ENCODE measurements around the gene PCGF1.
A peak's percentile ranks its signal among the peaks of the same experiment; 100 is the strongest.

PCGF1 gene

DNA sequence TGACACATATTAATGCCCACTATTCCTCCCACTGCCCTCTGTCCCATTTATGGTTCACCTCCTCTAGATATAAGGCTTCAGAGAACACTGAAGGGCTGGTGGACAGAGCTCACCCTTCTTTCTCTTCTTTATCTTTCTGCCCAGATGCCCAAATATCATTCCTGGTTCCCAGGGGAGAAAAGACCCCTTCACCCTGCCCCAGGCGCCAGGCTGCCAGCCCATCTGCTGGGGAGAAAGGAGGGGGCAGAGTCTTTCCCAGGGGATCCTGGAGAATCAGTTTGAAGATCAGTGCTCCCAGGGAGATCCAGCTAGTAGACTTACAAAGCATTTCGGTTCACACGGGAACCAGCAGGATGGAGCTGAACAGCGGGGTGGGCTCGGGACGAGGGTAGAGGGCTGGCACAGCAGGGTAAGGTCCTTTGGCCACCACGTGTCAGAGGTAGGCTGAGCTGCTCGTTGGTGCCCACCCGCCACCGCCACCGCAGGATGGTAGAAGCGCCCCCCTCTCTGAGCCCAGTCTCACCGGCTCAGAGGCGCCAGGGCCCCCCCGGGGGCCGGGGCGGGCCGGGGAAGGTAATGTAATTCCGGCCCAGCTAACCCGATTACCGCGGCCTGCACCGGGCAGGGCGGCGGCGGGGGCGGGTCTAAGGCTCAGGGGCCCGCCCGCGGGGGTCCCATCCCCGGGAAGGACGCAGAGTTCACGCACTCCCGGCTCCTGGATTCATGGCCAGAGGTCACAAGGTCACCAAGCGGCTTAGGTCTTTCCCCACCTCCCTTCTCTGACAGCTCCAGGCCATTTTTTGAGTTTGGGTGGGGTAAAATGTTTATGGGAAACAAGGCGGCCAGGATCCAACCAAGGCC is 5.5 kb upstream of the PCGF1 start:
- H3K27ac Mint-ChIP-seq: no peak overlapping the region
- peaks cover 46% of the 10 kb centered on the region for H3K27me3 Mint-ChIP-seq
- H3K9me3 Mint-ChIP-seq: no peaks in the 10 kb centered on the region
- H3K4me3 Mint-ChIP-seq: peak overlapping the region; percentile 23
- peaks cover 25% of the 10 kb centered on the region for H3K4me1 Mint-ChIP-seq
- H3K36me3 Mint-ChIP-seq: peaks cover 6% of the 10 kb centered on the region

- no peak overlapping the region for H3K27ac Mint-ChIP-seq
- no peak overlapping the region for H3K4me3 Mint-ChIP-seq
- H3K27me3 Mint-ChIP-seq: peaks cover 36% of the 10 kb centered on the region
- no peaks in the 10 kb centered on the region for H3K9me3 Mint-ChIP-seq
- peaks cover 31% of the 10 kb centered on the region for H3K4me1 Mint-ChIP-seq
- peaks cover 5% of the 10 kb centered on the region for H3K36me3 Mint-ChIP-seq
Measured at GRCh38 chr2:74511104-74511989, 3.9 kb upstream of the PCGF1 start.

GRCh38 chr2:74510272-74510671 is 2.8 kb upstream of the PCGF1 start:
- H3K4me1 Mint-ChIP-seq: peaks cover 26% of the 10 kb centered on the region
- H3K9me3 Mint-ChIP-seq: no peaks in the 10 kb centered on the region
- no peak overlapping the region for H3K27ac Mint-ChIP-seq
- peaks cover 33% of the 10 kb centered on the region for H3K27me3 Mint-ChIP-seq
- no peak overlapping the region for H3K4me3 Mint-ChIP-seq
- H3K36me3 Mint-ChIP-seq: peaks cover 6% of the 10 kb centered on the region

GRCh38 chr2:74507926-74508520 is 528 bp upstream of the PCGF1 start:
- Mint-ChIP-seq H3K4me1 (peaks cover 39% of the 10 kb centered on the region), H3K27ac (peak overlapping the region; percentile 97), H3K9me3 (no peaks in the 10 kb centered on the region), H3K4me3 (peak overlapping the region; percentile 94), H3K27me3 (peaks cover 36% of the 10 kb centered on the region), H3K36me3 (peaks cover 18% of the 10 kb centered on the region)

- peak overlapping the region; percentile 23 for H3K4me3 Mint-ChIP-seq
- peaks cover 18% of the 10 kb centered on the region for H3K36me3 Mint-ChIP-seq
- H3K9me3 Mint-ChIP-seq: no peaks in the 10 kb centered on the region
- H3K4me1 Mint-ChIP-seq: peaks cover 51% of the 10 kb centered on the region
- H3K27ac Mint-ChIP-seq: no peak overlapping the region
- peaks cover 38% of the 10 kb centered on the region for H3K27me3 Mint-ChIP-seq
Measured at GRCh38 chr2:74505448-74506246, 1.8 kb downstream of the PCGF1 start.

GRCh38 chr2:74504591-74504990 is 2.9 kb downstream of the PCGF1 start:
- peak overlapping the region; percentile 43 for H3K27ac Mint-ChIP-seq
- H3K4me3 Mint-ChIP-seq: peak overlapping the region; percentile 23
- H3K36me3 Mint-ChIP-seq: peaks cover 18% of the 10 kb centered on the region
- H3K4me1 Mint-ChIP-seq: peaks cover 51% of the 10 kb centered on the region
- no peaks in the 10 kb centered on the region for H3K9me3 Mint-ChIP-seq
- peaks cover 37% of the 10 kb centered on the region for H3K27me3 Mint-ChIP-seq

GRCh38 chr2:74503506-74504475 is 3.7 kb downstream of the PCGF1 start:
- Mint-ChIP-seq H3K4me1 (peaks cover 57% of the 10 kb centered on the region), H3K9me3 (no peaks in the 10 kb centered on the region), H3K27ac (no peak overlapping the region), H3K4me3 (peak overlapping the region; percentile 73), H3K36me3 (peaks cover 18% of the 10 kb centered on the region), H3K27me3 (peaks cover 41% of the 10 kb centered on the region)

GRCh38 chr2:74502720-74503505 is 4.6 kb downstream of the PCGF1 start:
- Mint-ChIP-seq H3K27ac (no peak overlapping the region), H3K36me3 (peaks cover 18% of the 10 kb centered on the region), H3K4me1 (peaks cover 57% of the 10 kb centered on the region), H3K4me3 (peak overlapping the region; percentile 73), H3K9me3 (no peaks in the 10 kb centered on the region), H3K27me3 (peaks cover 45% of the 10 kb centered on the region)

- no peaks in the 10 kb centered on the region for H3K9me3 Mint-ChIP-seq
- H3K27ac Mint-ChIP-seq: peak overlapping the region; percentile 35
- H3K27me3 Mint-ChIP-seq: peaks cover 47% of the 10 kb centered on the region
- peak overlapping the region; percentile 73 for H3K4me3 Mint-ChIP-seq
- H3K4me1 Mint-ChIP-seq: peaks cover 58% of the 10 kb centered on the region
- H3K36me3 Mint-ChIP-seq: peaks cover 18% of the 10 kb centered on the region
Measured at GRCh38 chr2:74502147-74502719, 5.3 kb downstream of the PCGF1 start.

GRCh38 chr2:74501335-74502071 is 6.0 kb downstream of the PCGF1 start:
- Mint-ChIP-seq H3K27ac (no peak overlapping the region), H3K4me3 (peak overlapping the region; percentile 73), H3K36me3 (peaks cover 14% of the 10 kb centered on the region), H3K9me3 (no peaks in the 10 kb centered on the region), H3K4me1 (peaks cover 51% of the 10 kb centered on the region), H3K27me3 (peaks cover 44% of the 10 kb centered on the region)

DNA sequence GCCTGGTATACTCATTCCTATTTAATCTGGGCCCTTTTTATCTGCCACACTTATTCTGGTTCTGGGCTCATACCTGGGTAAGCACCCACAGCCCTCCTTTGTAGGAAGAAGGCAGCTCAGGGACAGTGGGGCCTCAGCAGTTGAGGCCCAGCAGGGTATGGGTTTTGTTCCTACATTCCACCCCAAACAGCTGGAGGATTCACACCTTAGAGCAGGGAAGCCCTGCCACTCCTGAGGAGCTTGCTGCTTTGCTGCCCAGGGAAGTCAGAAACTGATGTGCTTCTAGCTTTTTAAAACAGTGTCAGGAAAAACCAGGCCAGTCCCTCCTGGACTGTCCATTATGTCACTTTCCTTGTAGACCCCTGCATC is 6.9 kb downstream of the PCGF1 start:
- H3K36me3 Mint-ChIP-seq: peaks cover 13% of the 10 kb centered on the region
- no peak overlapping the region for H3K27ac Mint-ChIP-seq
- H3K4me1 Mint-ChIP-seq: peaks cover 49% of the 10 kb centered on the region
- H3K27me3 Mint-ChIP-seq: peaks cover 43% of the 10 kb centered on the region
- H3K9me3 Mint-ChIP-seq: no peaks in the 10 kb centered on the region
- H3K4me3 Mint-ChIP-seq: no peak overlapping the region

- no peaks in the 10 kb centered on the region for H3K9me3 Mint-ChIP-seq
- peaks cover 9% of the 10 kb centered on the region for H3K36me3 Mint-ChIP-seq
- no peak overlapping the region for H3K27ac Mint-ChIP-seq
- peak overlapping the region; percentile 4 for H3K4me3 Mint-ChIP-seq
- peaks cover 49% of the 10 kb centered on the region for H3K4me1 Mint-ChIP-seq
- peaks cover 41% of the 10 kb centered on the region for H3K27me3 Mint-ChIP-seq
Measured at GRCh38 chr2:74499940-74500577, 7.4 kb downstream of the PCGF1 start.

Data from activated naive CD4-positive, alpha-beta T cell treated with anti-CD3 and anti-CD28 coated beads, Interleukin-2, amount 50 U/mL, for 24 hours (primary cell).